Measurements from ENCODE around the gene TSR1. TPM values are rescaled to one million over a fixed set of nuclear protein-coding genes. Genes with fewer than 3 reads are reported as not detected.

The TSR1 gene
- total RNA-seq, 6 experiments from 2014 or later, result 35.9 to 43.2 (median 37.6) TPM

GRCh38 chr17:2380950-2381649 lies 44.8 kb upstream of the TSR1 start:
- TF ChIP-seq CTCF (IDR thresholded peaks at IDR 0.05), result no peak
- Mint-ChIP-seq H3K9me3 (no peaks in the 10 kb centered on the region), H3K4me1 (ENCODE audit: low read depth) (peaks cover 23% of the 10 kb centered on the region), H3K36me3 (ENCODE audit: low read depth) (0 out of 2 replicates have a peak, but pooled peaks cover 3% of the 10 kb centered on the region), H3K4me3 (no peak overlapping the region), H3K27ac (peak overlapping the region; percentile 71), H3K27me3 (ENCODE audit: insufficient read depth) (peaks cover 12% of the 10 kb centered on the region)
- DNase-seq, result no peak

GRCh38 chr17:2380226-2380922 lies 44.1 kb upstream of the TSR1 start:
- no peak for DNase-seq
- H3K27me3 Mint-ChIP-seq (ENCODE audit: insufficient read depth), result peaks cover 12% of the 10 kb centered on the region
- H3K36me3 Mint-ChIP-seq (ENCODE audit: low read depth), result 0 out of 2 replicates have a peak, but pooled peaks cover 3% of the 10 kb centered on the region
- no peak for TF ChIP-seq CTCF (IDR thresholded peaks at IDR 0.05)
- peaks cover 23% of the 10 kb centered on the region for H3K4me1 Mint-ChIP-seq (ENCODE audit: low read depth)
- H3K4me3 Mint-ChIP-seq, result no peak overlapping the region
- no peaks in the 10 kb centered on the region for H3K9me3 Mint-ChIP-seq
- H3K27ac Mint-ChIP-seq, result peak overlapping the region; percentile 71

GRCh38 chr17:2379489-2380225 lies 43.4 kb upstream of the TSR1 start:
- Mint-ChIP-seq H3K27ac (peak overlapping the region; percentile 71; the same call in 1 of the 2 replicates), H3K27me3 (ENCODE audit: insufficient read depth) (peaks cover 12% of the 10 kb centered on the region), H3K9me3 (no peaks in the 10 kb centered on the region), H3K4me3 (no peak overlapping the region), H3K4me1 (ENCODE audit: low read depth) (peaks cover 23% of the 10 kb centered on the region), H3K36me3 (ENCODE audit: low read depth) (0 out of 2 replicates have a peak, but pooled peaks cover 3% of the 10 kb centered on the region)
- TF ChIP-seq CTCF (IDR thresholded peaks at IDR 0.05), result no peak
- no peak for DNase-seq

- TF ChIP-seq CTCF (IDR thresholded peaks at IDR 0.05), result no peak
- peaks cover 9% of the 10 kb centered on the region for H3K27me3 Mint-ChIP-seq (ENCODE audit: insufficient read depth)
- 0 out of 2 replicates have a peak, but pooled peaks cover 3% of the 10 kb centered on the region for H3K36me3 Mint-ChIP-seq (ENCODE audit: low read depth)
- H3K4me1 Mint-ChIP-seq (ENCODE audit: low read depth), result peaks cover 21% of the 10 kb centered on the region
- H3K9me3 Mint-ChIP-seq, result no peaks in the 10 kb centered on the region
- no peak overlapping the region for H3K4me3 Mint-ChIP-seq
- DNase-seq, result no peak
- no peak overlapping the region for H3K27ac Mint-ChIP-seq
Observed at GRCh38 chr17:2378905-2379304, 42.6 kb upstream of the TSR1 start.

- Mint-ChIP-seq H3K9me3 (no peaks in the 10 kb centered on the region), H3K27ac (no peak overlapping the region), H3K36me3 (ENCODE audit: low read depth) (0 out of 2 replicates have a peak, but pooled peaks cover 3% of the 10 kb centered on the region), H3K27me3 (ENCODE audit: insufficient read depth) (peaks cover 7% of the 10 kb centered on the region; the same call in 1 of the 2 replicates), H3K4me3 (no peak overlapping the region), H3K4me1 (ENCODE audit: low read depth) (peaks cover 11% of the 10 kb centered on the region)
- no peak for TF ChIP-seq CTCF (IDR thresholded peaks at IDR 0.05)
- no peak for DNase-seq
Observed at GRCh38 chr17:2377659-2378058, 41.4 kb upstream of the TSR1 start.
